ENCODE results near the gene FRMD4B. TPM values are rescaled to one million over a fixed set of nuclear protein-coding genes. Genes with fewer than 3 reads are reported as not detected.
"Not testable (repeated sequence)": the region's sequence is repeated elsewhere in the genome, so short reads cannot be mapped to it uniquely, and the experiment has no call there.

The FRMD4B gene
- total RNA-seq, 1 donor from 2014 or later = 29.4 TPM

DNA sequence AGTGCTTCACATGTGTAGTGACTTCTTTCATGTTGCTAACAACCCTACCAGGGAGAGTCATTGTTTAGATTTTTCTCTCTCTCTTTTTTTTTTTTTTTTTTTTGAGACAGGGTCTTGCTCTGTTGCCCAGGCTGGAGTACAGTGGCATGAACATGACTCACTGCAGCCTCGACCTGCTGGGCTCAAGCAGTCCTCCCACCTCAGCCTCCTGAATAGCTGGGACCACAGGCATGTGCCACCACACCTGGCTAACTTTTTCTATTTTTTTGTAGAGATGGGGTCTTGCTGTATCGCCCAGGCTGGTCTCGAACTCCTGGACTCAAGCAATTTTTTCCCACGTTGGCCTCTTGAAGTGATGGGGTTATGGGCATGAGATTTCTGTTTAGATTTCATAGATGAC, 63.4 kb downstream of the FRMD4B start:
- DNase-seq (ENCODE audit: low spot score) = not testable (repeated sequence)

DNA sequence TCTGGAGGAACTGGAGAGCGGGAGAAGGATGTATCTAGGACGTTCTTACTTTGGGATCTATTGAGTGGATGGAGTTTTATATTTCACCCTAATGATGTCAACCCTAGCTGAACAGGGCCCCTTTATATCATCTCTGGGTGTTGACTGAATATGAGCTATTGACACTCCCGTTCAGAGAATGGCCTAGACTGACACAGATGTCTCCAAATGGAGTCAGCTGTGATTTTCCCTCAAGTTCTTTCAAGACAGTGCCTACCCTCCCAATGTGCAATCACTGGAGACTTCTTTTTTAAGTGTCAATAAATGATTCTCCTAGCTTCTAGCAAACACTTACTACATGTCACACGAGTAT, 63.8 kb downstream of the FRMD4B start:
- no peak for DNase-seq (ENCODE audit: low spot score)

DNA sequence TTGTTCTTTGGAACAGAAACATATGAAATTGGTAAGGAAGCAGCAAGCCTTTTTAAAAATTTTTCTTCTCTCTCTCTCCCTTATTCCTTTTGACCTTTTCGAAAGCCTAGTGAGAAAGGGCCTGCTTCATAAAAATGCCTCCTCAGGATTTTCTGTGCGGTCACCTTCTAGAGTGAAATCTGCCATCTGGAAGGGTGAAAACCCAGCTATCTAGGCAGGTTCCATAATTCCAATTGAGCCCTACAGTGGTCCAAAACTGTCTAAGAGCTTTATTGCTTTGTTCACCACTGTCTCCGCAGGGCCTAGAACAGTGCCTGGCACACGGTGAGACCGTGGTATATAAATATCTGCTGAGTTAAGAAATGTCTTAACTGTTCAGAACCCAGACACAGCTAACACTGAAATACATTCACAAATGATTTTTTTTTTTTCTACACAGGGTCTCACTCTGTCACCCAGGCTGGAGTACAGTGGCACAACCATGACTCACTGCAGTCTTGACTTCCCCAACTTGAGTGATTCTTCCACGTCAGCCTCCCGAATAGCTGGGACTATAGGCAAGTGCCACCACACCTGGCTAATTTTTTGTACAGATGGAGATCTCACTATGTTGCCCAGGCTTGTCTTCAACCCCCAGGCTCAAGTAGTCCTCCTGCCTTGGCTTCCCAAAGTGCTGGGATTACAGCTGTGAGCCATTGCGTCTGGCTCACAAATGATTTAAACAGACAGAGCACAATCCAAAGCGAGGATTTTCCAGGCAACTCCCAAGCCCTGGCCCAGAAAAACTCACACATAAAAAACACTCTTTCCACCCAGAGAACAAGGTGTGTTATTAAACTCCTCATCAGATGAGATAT, 64.4 kb downstream of the FRMD4B start:
- no peak for DNase-seq (ENCODE audit: low spot score)

DNA sequence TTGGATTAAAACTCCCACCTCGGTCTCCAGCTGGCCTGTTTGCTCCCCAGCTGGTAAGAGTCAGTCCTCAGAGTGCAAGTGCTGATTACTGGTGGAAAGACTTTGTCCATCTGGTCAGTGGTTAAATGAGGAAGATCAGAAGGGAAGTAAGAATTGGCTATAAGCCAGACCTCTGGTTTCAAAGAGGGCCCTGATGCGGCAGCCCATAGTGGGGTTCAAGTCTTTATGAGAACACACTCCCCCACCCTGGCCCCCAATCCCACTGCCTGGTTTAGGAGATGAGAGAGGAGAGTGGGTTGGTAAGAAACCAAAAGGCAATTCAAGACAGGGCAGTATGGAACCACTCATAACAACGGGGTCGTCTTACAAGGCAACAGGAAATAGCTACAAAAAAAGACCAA, 65.0 kb downstream of the FRMD4B start:
- peak; percentile 53 for DNase-seq (ENCODE audit: low spot score)

DNA sequence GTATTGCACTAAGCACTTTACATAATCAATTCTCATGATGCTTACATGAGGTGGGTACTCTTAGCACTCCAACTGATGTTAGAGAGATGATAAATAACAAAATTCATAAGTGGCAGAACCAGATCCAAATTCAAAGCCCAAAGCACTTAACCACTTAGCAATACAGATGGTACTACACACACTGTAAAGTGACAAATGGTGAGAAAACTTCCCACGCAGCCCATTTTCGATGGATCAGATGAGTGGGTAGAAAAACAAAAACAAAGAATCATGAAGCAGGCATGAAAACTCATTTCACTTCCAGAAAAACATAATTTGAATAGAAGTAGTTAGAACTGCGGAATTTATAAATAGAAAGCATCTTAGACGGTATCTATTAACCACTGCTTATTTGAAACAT, 66.2 kb downstream of the FRMD4B start:
- no peak for DNase-seq (ENCODE audit: low spot score)

DNA sequence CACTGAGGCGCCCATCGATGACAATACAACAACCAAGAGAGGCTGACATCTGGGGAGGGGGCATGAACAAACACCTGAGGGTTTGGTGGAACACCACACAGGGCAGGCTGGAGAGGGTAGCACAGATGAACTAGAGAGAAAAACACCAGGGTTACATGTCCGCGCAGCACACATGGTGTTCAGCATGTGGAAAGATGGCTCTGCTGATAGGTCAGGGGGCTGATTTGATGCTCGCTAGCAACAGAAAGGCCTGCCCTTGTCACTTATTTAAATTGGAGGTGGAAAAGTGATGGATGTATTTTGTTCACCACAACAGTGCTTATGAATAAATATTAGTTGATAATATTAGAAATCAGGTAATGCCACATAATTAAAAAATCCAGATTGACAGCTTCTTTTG, 67.5 kb downstream of the FRMD4B start:
- no peak for DNase-seq (ENCODE audit: low spot score)

DNA sequence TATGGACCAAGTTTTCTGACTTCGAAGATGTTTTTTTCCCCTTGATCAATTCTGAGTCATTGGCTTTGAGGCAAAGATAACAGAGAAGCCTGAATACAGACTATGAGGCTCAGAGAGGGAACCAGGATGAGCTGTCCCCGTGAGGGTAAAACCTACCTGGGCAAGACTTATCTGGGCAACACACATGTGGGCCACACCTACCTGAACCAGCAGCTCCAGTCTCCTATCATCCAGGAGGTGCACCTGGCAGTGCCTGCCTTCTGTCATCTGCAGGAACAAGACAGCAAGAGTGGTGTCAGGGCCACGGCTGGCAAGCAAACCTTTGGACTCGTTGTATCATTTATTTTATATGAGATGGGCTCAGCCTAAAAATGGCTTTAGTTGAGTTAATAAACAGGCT, 72.6 kb downstream of the FRMD4B start:
- DNase-seq (ENCODE audit: low spot score) = no peak

DNA sequence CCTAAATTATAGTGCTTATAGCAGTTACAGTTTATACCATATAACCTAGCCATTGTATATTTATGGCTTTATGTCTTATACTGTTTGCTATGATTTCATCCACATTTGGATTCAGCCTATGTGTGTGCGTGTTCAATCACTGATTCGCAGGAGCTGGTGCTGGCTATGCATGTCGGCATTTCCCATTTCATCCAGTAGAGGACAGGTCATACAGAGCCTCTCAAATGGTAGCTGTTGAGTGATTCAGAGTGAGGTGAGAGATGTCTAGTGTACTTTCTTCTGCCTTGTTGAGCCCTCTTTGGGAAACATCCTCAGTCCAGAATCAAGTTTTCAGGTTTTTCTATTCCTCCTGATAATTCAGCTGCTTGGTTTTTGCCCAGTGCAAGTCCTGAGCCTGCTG, 76.1 kb downstream of the FRMD4B start:
- no peak for DNase-seq (ENCODE audit: low spot score)

DNA sequence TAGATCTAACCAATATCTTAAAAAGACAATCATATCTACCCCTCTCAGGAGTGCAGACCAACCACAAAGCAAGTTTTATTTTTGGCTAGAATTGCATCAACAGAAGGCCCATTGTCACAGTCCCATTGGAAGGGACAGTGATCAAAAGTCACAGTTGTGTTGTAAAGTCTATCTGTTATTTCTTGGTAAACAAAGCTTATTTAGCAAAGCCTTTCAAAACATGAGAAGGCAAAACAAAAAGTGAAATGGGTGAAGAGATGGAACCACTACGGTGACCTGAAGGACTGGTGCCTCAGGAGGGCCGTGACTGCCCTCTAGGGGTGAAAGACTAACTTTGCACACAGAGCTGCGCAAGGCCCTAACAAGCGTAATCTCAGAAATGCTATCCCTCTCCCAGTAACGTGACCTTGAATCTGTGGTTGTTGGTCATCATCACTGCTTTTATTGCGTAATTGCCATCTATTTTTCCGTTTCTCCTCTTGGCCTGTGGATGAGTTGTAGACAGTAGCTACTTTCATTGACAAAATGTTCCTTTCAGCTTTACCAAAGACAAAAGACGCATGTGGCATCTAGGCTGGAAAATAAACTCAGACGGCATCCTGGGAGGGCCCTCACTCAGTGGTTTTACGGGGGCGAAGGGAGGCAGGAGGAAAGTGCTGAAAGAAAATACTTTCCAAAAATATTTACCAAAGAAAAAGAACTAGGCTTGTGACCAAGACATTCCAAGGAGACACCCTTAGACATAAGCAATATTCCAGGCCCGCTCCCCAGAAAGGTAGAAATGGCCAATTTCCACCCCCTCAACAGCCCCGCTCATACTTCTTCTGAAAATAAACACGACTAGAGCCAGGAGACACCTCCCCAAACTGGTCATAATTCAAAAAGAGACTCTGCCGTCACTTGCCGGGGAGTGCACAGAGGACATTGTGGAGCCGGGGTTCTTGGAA, 79.4 kb downstream of the FRMD4B start:
- peak; percentile 86 for DNase-seq (ENCODE audit: low spot score)

DNA sequence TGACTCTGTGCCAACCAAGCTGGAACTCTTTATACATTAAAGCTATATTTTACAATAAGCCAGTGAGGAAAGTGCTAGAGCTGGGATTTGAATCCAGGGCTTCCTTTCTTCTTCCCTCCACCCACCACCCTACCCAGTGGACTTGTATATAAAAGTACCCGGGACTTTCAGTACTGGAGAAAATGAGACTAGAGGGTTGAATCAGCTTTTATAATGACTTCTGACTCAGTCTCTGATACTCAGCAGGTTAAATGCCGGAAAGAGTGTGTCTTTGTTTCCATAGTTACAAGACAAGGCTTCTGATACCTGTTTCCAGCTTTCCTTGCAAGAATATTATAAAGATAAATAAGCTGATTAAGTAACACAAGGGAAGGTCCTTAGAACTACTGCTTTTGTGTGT, 80.9 kb downstream of the FRMD4B start:
- DNase-seq (ENCODE audit: low spot score) = no peak

DNA sequence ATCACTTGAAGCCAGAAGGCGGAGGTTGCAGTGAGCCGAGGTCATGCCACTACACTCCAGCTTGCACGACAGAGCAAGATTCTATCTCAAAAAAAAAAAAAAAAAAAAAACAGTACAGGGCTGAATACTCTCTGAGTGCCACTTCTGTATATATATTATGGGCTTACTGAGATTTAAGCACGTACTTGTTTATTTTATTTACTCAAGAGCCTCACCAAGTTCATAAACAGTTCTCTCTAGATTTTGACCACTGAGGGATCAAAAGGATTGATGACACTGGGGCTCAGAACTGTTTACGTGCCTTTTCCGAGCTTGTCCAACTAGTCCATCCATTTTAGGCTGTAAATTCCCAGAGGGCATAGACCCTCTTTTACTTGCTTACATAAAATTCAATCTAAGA, 81.5 kb downstream of the FRMD4B start:
- no peak for DNase-seq (ENCODE audit: low spot score)

DNA sequence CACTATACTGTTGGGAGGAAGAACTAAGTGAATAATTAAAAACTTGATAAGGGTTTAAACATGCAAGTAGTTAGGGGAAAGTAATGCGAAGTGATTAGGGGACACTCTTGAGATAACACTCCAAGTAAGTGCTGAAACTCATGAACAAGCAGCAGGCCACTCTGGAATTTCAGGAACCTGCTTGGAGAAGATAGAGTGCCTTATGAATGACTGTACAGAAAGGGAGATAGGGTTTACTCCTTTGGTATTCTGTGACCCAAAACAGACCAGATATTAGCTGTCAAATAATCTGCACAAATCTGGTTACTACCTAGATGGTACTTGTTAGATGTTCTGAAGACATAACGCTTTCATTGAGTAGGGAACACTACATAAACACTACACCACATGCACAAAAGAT, 85.6 kb downstream of the FRMD4B start:
- no peak for DNase-seq (ENCODE audit: low spot score)

DNA sequence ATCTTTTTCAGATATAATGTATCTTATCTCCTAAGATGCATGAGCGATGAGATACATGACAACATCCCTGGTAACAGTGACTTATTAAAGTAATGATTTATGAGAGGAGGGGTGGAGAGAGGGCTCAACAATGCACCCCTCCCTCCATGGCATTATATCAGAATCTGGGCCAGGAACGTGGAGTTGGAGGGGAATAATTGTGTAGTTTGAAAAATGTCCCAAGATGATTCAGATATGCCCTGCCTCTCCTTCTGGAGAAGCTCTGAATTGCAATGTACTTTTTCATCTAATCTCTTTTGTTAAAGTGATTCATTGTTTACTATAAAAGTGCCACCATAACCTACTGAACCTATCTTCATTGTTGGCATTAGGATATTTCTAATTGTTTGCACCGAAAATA, 86.5 kb downstream of the FRMD4B start:
- no peak for DNase-seq (ENCODE audit: low spot score)

DNA sequence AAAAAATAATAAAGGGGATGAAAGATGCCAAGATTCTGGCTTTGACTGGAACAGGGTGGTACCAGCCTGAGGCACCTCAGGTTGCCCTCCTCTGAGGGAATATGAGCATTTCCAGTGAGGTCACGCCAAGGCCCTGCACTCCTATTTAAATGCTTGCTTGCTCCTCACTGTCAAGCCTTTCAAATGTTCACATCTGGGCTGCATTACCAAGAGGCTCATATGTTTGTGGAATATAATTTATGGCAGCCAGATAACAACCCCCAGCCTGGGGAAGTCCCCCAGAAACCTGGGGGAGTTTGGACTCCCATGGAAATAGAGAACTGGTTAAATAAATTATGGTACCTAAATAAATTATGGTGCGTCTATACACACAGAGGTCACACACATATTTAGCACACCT, 88.4 kb downstream of the FRMD4B start:
- peak; percentile 50 for DNase-seq (ENCODE audit: low spot score)

DNA sequence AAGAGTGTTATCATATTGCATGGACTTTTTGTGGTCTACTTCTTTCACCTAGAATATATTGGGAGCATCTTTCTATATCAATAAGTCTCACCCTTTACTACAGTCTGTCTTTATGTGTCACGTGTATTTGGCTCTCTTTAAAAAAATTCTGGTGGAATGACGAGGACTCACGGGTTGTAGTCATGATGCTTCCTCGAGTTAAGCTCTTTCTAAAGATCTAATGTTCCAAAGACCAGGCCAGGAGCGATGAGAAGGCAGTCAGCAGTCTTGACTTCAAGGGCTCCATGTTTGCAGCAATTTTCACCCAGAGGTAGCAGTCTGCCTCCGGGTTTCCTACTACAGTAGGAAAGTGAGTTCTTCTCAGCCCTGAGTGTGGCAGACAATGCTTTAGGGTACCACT, 88.9 kb downstream of the FRMD4B start:
- DNase-seq (ENCODE audit: low spot score) = no peak

DNA sequence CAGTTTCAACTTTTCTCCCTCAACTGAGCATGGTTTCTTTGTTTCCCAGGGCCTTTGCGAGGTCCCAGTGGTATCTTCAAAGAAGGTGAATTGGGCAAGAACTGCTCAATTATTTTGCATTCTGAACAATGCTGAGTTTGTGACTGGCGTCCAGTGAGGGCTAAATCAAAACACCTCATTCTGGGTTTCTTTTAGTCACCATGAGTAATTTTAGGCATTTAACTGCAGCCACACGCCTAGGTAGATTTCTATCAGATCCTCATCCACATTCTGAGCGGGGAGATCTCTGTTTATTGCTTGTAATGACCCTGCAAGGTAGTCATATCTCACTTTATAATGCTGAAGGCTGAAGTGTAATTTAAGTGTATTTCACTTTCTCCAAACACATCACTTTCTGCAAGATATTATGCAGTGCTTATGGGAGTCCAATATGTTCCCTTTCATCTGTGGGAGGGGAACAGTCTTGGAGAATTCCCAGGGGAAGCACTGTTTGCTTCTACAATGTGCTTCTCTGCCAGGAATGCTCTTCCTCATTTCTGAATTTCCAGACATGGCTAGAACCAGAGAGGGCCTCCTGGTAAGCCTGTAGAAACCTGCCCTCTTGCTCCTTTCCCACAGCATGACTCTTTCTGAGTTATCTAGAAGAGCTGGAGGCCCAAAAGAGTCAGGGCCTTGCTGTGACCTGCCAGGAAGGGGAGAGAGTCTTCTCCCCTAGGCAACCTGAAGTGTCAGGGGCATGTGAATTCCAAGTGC, 91.7 kb downstream of the FRMD4B start:
- DNase-seq (ENCODE audit: low spot score) = peak; percentile 87

DNA sequence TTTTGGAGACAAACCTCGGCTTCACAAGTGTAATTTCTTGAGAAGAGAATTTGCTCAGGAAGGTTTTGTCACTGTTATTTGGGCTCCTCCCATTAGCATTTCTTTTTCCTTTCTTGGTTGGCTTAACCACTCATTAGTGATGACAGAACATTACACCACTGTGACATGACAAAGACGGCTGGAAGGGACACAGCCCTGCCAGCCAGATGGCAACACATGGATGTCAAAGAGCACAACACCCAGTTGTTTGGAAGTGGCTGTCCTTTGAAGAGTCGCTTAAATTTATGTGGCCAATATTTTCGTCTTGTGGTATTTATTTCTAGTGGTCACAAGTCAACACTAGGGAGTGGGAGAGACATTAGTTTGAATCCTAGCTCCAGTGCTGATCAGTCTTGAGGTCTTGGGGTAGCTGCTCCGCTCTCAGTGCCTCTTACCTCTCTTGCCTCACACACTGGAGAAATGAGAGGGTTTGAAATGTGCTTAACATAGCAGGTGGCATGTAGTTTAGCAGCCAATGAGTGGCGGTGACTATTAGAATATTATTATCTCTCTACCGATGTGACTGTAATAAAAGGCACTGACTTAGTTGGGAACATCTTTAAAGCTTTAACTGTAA, 92.8 kb downstream of the FRMD4B start:
- DNase-seq (ENCODE audit: low spot score) = no peak

DNA sequence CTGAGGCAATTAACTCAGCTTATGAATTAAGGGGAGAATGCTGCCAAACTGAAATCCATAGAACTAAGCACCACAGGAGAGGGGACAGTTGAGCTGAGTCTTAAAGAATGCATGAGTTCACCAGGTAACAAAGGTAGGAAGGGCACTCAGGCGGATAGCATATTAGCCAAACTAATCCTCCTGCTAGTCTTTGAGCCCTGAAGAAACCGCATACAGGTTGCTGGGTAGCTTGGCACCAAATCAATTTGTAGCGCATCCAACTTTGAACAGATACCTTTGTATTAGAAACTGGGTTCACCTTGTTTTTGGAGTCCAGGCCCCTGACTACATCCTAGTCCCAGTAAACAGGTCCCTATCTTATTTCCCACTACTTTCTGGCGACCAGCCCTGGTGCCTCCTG, 93.7 kb downstream of the FRMD4B start:
- no peak for DNase-seq (ENCODE audit: low spot score)

DNA sequence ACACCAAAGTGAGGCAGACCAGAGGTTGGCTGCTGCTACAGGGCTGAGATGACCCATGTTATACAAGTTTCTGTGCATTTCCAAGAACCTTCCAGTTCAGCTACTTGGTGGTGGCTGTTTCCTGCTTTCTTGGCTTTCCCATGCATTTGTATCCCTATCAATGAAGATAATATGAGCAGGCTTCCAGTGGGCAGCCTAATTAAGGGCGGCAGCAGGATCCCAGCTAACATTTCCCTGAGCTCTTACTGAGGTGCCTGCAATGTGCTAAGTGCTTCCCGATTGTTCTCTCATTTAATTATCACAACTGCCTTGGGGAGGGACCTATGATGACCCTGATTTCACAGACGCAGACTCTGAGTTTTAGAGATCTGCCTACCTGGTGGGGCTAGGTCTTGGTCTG, 95.5 kb downstream of the FRMD4B start:
- no peak for DNase-seq (ENCODE audit: low spot score)

DNA sequence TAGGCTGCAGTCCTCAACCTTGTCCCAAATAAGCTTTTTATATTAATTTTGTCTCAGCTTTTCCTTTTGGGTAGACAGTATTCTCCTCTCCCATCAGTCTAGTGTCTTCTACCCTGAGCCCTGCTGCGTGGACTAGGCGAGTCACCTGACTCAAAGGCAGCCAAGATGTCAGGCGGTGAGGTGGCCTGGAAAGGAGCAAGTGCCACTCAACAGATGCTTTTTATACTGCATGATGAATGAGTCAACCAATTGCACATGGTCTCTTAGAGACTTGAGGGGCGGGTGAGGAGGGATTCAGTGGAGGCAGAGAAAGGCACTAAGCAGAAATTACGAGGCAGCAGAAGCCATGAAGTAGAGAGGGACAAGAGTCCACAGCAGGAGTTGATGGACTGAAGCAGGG, 95.9 kb downstream of the FRMD4B start:
- DNase-seq (ENCODE audit: low spot score) = no peak

DNA sequence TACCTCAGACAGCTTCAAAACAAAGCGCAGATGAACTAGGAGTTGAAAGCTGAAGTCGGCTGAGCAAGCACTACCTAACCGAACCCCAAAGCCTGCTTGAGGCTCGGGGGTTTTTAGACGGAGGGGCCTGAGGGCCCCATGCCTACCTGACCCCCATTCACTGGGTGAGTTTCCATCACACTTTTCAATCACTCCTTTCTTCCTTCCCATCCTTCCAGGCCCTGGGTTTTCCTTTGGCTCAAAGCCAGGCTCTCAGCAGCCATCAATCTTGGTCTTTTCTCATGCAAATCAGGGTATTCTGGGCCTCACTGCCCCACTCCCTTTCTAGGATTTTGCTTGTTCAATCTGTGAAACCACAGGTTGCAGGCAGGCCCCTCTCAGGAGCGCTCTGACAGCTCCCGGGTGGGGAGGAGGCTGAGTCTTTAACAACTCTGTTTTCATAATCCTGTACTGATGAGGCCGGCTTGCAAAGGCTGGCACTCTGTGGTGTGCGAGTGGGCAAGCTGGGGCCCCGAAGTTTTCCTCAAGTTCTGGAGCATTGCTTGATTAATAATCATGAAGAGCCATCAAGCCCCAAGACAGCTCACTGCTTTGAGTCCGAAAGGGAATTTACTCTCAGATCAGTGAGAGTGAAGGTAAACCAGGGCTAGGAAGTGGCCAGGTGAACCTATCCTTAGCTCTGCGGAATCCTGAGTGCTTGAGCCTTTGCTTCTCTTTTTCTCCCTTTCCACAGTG, 97.6 kb downstream of the FRMD4B start:
- no peak for DNase-seq (ENCODE audit: low spot score)

Data from umbilical cord (tissue), 2 donors.